ENCODE data around the gene OPTN.

DNA sequence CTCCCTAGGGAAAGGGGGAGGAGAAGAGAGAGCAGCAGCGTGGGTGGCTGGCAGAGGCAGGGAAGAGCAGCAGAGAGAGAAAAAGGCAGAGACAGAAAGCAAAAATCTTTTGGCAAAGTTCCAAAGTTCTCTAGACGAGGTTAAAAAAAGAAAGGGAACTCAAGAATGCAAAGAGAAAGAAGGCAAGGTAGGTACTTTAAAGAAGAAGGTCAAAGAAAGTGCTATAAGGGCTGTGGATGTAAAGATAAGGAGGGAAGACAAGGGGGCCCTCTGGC is 20.2 kb upstream of the OPTN start:
- TF ChIP-seq GATA2 (IDR thresholded peaks at IDR 0.05; ENCODE audit: low read depth, low read length) (no peak), GATA3 (IDR thresholded peaks at IDR 0.05; ENCODE audit: low read depth, low read length) (no peak)

Measured in SH-SY5Y (cell line).